ENCODE data around the gene SMARCD2. TPM values are rescaled to one million over a fixed set of nuclear protein-coding genes. Genes with fewer than 3 reads are reported as not detected.
A peak's percentile ranks its signal among the peaks of the same experiment; 100 is the strongest.

The SMARCD2 gene
- total and polyA plus RNA-seq, 2 of the 13 experiments (the other 11 are each of a cell fraction or from before 2014, with no cell fraction given): 122 to 150 TPM

- TF ChIP-seq PHF21A (CRISPR knock-in tag; IDR thresholded peaks at IDR 0.05) (peak; percentile 68), MAF1 (CRISPR knock-in tag; IDR thresholded peaks at IDR 0.05; ENCODE audit: borderline replicate concordance) (no peak), ZNF136 (CRISPR knock-in tag; IDR thresholded peaks at IDR 0.05; ENCODE audit: low read depth) (0 out of 2 replicates have a peak, but pooled peaks have one; percentile 46), RFXAP (CRISPR knock-in tag; IDR thresholded peaks at IDR 0.05; ENCODE audit: borderline replicate concordance) (0 out of 2 replicates have a peak, but pooled peaks have one; percentile 35), KAT8 (CRISPR knock-in tag; IDR thresholded peaks at IDR 0.05) (peak; percentile 40; the same call in 1 of the 2 replicates), FOXC1 (CRISPR knock-in tag; IDR thresholded peaks at IDR 0.05; ENCODE audit: borderline replicate concordance) (peak; percentile 52; the same call in 1 of the 2 replicates), ZNF879 (CRISPR knock-in tag; IDR thresholded peaks at IDR 0.05) (no peak), ZNF414 (CRISPR knock-in tag; IDR thresholded peaks at IDR 0.05) (peak; percentile 67; the same call in 1 of the 2 replicates), NCOA1 (CRISPR knock-in tag; IDR thresholded peaks at IDR 0.05) (0 out of 2 replicates have a peak, but pooled peaks have one; percentile 69), TCF7L2 (IDR thresholded peaks at IDR 0.05; ENCODE audit: low read depth, low read length) (no peak), MTF2 (CRISPR knock-in tag; IDR thresholded peaks at IDR 0.05; ENCODE audit: borderline replicate concordance) (0 out of 2 replicates have a peak, but pooled peaks have one; percentile 35), ZNF776 (CRISPR knock-in tag; IDR thresholded peaks at IDR 0.05) (no peak), RARA (CRISPR knock-in tag; IDR thresholded peaks at IDR 0.05) (peak; percentile 55), SMARCE1 (IDR thresholded peaks at IDR 0.05; ENCODE audit: borderline replicate concordance) (no peak), TBX2 (CRISPR knock-in tag; IDR thresholded peaks at IDR 0.05; ENCODE audit: borderline replicate concordance) (peak; percentile 71), DPF2 (CRISPR knock-in tag; IDR thresholded peaks at IDR 0.05; ENCODE audit: borderline replicate concordance, low read depth) (peak; percentile 71; the same call in 1 of the 2 replicates), NCOA2 (CRISPR knock-in tag; IDR thresholded peaks at IDR 0.05) (peak; percentile 47; the same call in 1 of the 2 replicates), ZNF615 (CRISPR knock-in tag; IDR thresholded peaks at IDR 0.05; ENCODE audit: borderline replicate concordance) (no peak)
- TF ChIP-seq, protein P1, sequence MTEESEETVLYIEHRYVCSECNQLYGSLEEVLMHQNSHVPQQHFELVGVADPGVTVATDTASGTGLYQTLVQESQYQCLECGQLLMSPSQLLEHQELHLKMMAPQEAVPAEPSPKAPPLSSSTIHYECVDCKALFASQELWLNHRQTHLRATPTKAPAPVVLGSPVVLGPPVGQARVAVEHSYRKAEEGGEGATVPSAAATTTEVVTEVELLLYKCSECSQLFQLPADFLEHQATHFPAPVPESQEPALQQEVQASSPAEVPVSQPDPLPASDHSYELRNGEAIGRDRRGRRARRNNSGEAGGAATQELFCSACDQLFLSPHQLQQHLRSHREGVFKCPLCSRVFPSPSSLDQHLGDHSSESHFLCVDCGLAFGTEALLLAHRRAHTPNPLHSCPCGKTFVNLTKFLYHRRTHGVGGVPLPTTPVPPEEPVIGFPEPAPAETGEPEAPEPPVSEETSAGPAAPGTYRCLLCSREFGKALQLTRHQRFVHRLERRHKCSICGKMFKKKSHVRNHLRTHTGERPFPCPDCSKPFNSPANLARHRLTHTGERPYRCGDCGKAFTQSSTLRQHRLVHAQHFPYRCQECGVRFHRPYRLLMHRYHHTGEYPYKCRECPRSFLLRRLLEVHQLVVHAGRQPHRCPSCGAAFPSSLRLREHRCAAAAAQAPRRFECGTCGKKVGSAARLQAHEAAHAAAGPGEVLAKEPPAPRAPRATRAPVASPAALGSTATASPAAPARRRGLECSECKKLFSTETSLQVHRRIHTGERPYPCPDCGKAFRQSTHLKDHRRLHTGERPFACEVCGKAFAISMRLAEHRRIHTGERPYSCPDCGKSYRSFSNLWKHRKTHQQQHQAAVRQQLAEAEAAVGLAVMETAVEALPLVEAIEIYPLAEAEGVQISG (CRISPR knock-in tag; IDR thresholded peaks at IDR 0.05): 0 out of 2 replicates have a peak, but pooled peaks have one; percentile 31
- TF ChIP-seq, protein P2, sequence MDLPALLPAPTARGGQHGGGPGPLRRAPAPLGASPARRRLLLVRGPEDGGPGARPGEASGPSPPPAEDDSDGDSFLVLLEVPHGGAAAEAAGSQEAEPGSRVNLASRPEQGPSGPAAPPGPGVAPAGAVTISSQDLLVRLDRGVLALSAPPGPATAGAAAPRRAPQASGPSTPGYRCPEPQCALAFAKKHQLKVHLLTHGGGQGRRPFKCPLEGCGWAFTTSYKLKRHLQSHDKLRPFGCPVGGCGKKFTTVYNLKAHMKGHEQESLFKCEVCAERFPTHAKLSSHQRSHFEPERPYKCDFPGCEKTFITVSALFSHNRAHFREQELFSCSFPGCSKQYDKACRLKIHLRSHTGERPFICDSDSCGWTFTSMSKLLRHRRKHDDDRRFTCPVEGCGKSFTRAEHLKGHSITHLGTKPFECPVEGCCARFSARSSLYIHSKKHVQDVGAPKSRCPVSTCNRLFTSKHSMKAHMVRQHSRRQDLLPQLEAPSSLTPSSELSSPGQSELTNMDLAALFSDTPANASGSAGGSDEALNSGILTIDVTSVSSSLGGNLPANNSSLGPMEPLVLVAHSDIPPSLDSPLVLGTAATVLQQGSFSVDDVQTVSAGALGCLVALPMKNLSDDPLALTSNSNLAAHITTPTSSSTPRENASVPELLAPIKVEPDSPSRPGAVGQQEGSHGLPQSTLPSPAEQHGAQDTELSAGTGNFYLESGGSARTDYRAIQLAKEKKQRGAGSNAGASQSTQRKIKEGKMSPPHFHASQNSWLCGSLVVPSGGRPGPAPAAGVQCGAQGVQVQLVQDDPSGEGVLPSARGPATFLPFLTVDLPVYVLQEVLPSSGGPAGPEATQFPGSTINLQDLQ (CRISPR knock-in tag; IDR thresholded peaks at IDR 0.05): no peak
- TF ChIP-seq, protein P3, sequence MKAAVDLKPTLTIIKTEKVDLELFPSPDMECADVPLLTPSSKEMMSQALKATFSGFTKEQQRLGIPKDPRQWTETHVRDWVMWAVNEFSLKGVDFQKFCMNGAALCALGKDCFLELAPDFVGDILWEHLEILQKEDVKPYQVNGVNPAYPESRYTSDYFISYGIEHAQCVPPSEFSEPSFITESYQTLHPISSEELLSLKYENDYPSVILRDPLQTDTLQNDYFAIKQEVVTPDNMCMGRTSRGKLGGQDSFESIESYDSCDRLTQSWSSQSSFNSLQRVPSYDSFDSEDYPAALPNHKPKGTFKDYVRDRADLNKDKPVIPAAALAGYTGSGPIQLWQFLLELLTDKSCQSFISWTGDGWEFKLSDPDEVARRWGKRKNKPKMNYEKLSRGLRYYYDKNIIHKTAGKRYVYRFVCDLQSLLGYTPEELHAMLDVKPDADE (CRISPR knock-in tag; IDR thresholded peaks at IDR 0.05): no peak
Measured at GRCh38 chr17:63854709-63855108, 12.2 kb upstream of the SMARCD2 start (continued).
